Activated T-cell treated with anti-CD3 and anti-CD28 coated beads, Interleukin-2, amount 50 U/mL, for 48 hours (primary cell): Measurements from ENCODE around the gene IFITM10.

Experiments
- DNase-seq, 2 experiments: peaks; one replicate each; pipeline ENCODE4 v3.0.0-alpha.2; 2020

Gene IFITM10

DNA sequence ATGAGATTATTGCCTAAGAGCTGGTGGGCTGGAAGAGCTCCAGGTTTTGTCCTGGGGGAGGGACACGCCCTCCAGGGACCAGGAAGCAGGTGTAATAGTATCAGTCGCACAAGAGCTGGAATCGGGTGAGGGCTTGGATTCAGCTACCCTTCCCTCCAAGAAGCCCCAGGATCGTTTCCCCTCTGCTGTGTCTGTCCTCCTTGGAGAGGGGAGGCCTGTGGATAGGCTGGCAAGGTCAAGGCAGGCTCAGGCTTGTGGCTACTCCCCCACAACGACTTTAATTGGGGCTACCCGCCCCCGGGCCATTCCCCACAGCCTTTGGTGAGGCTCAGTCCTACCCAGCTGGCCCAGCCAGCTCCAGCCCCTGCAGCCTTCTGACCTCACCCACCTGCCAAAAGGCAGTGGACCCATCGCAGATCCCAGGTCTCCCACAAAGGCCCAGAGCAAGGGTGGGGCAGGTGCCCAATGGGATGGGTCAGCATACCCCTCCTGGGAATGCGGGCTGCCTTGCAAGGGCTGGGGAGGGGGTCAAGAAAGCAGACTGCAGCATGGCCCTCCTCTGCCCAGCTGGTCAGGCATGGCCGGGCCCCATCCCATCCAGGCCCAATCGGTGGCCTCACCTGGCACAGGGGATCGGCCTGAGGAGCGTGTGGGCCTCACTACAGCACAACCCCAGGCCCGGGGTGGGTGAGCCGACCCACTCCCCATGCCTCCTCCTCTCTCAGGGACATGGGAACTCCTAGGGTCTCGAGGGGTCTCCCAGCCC, 12.3 kb upstream of the IFITM10 start:
- DNase-seq = no peak

DNA sequence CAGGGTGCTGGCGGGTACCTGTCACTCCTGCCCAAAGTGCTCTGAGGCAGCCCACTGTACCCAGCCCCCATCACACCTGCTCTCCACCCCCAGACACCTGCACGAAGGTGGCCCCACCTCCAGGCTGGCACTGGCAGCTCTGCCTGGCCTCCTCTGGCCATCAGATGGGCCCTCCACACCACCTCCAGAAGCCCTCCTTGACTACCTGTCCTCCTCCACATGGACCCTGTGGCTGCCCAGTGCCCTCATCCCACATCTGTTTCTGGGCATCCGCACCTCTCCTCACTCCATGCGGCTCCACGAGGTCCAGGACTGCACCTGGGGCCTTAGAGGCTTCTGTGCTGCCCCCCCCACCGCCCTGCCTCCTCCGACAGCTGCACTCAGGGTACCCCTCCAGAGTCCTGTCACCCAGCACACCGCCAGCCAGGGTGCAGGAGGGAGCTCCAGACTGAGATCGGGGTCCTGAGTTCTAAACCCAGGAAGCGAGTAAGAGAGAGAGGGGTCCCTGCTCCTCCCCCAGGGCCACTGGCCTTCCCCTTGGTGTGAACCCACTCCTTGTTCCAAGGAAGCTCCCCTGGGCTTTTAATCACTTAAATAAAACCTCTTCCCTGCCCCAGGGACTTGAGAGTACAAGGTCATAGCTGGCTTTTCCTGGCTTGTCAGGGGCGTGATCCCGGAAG, 11.6 kb upstream of the IFITM10 start:
- DNase-seq = no peak

DNA sequence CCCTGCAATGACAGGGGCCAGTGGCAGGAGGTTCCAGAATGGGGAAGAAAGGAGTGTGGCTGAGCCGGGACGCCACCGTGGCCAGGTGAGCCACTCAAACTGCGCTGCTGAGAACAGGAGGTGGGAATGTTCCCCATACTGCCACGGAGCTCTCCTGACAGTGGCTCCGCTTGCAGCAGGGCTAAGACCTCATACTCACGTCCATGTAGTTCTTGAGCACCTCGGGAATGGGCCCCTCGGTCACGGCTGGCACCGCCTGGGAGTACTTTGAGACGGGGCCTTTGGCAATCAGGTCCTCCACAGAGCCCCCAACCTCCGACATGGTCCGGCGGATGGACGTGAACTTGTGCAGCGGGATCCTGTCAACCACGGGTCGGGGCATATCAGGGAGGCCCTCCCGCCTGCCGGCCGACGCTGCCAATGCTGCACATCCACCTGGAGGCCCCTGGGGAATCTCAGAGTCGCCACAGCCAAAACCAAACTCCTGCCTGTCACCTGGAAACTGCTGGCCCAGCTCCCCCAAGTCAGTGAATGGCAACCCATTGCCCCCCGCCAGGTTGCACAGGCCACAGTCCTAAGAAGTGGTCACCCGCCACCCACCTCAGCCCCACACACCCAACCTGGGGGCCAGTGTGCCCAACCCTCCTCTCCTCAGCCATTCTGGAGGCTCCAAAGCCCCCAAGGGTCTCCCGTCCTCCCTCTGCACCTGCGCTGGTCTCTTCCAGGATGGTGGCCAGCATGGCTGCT, 10.9 kb upstream of the IFITM10 start:
- DNase-seq = no peak

DNA sequence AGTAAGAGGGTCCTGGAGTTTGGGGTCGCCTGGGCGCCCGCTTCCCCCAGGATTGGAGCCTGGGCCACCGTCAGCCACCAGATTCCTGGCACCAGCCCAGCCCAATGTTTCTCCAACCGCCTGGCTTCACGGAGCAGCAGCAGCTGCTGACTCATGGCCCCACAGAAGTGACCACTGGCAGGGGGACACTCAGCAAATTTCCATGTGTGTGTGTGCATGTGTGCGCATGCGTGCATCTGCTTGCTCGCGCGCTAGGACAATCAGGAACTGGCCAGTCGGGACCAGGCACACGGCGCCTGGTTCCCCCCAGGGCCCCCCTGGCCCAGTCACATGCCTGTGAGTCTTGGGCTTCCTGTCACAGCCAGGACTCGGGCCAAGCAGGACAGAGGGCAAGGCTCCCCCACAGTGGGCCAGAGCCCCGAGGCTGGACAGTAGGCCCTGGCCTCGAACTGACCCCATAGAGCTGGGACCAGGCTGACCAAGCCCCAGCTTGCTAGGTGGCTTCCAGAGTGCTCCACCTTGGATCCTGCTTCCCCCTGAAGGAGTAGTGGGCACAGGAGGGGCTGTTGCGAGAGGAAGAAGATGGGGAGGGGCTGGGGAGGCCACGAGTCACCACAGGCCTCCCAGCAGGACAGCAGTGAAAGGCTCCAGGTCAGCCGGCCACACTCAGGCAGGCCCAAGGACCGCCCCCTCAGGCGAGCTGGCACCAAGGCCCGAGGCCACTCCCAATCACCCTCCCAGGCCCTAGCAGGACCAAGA, 10.1 kb upstream of the IFITM10 start:
- DNase-seq = no peak

DNA sequence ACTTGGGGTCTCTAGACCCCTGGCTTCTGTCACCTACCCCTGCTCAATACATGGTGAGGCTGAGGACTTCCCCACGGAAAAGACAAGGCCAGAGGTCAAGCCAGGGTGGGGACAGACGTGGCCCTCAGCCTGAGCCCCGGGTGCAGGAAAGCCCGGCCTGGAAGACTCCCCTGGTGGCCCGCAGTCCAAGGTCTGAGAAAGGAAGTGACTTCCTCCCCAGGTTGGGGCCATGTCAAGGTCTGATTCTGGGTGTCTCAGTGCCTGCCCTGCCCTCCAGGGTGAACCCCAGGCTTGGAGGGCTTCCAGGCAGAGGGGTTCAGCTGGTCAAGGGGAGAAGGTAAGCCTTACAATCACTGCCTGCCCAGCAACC, 9.4 kb upstream of the IFITM10 start:
- no peak for DNase-seq

DNA sequence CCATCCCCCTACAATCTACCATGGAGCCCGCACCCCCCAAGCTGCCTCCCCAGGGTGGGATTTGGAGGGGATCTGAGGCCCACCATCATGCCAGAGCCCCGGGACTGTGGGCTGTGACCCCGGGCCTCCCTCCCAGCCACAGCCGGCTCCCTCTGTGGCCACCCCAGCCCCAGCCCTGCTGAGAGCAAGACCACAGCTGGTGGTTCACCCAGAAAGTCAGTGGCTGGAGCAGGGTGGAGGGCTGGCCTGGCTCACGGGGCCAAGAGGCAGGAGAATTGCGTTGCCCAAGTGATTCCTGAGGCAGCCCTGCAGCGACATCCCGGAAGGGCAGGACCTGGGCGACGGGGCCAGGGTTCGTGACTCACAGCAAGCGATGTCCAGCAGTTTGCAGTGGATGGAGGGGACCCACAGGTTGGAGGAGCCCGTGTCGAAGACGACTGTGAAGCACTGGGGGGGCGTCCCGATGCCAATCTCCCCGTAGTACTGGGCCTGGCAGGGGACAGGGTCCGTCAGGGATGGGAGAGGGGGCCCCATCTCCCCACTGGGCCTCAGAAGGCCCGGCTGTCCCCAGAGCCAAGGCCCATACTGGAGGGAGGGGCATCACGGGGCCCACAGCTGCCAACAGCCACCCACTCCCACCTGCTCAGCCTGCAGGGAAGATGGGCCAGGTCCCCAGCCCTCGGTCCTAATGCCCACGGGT, 8.9 kb upstream of the IFITM10 start:
- no peak for DNase-seq

DNA sequence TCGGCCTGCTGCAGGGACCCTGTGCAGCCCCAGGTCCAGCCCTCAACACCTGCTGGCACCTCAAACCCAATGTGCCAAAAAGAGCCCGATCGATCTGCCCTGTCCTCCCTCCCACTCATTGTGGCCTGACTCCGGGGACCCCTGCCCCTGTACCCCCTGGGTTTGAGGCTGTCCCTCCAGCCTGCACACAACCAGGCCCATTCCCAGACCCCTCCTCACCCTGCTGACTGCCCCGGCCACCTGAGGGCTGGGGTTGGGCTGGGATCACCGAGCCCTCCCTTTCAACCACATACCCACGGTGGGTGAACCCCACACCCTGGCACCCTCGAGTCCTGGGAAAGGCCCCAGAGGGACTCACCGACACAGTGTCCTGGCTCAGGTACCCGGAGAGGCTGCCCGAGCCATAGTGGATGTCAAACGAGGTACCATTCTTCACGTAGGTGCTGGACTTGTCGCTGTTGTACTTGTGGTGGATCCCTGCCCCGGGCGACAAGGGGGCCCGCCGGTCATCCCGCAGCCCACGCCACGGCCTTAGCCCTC, 8.3 kb upstream of the IFITM10 start:
- no peak for DNase-seq

DNA sequence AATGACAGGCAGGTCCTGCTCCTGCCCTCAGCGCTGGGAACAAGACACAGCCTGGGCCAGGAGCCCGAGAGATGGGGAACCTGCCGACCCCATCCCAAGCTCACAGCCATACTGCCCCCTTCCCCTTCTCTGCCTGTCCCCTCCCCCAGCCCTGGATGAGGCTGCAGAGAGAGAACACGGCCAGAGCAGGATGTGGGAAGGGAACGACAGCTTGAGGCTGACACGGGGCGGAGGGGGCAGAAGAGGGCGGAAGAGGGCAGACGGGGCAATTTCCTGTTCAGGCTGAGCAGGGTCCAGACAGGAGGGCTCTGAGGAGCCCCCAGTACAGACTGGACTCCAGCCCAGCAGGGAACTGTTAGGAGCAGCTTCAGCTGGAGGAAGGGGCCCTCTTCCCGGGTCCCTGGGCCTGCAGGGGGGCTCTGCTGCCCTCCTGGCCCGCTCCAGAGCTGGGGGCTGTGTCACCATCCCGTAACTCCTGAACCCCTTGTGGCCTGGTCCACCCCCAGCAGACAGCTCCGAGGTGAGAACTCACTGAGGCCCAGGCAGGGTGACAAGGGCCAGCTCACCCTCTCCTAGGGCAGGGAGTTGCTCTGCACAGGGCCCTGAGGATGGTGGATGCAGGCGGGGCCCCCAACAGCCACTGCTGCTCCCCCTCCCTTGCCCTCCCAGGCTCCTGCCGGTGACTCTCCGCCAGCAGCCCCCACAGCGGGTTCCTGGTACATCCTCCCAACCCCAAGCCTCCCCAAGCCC, 7.6 kb upstream of the IFITM10 start:
- peak; percentile 72 to 74 for DNase-seq

DNA sequence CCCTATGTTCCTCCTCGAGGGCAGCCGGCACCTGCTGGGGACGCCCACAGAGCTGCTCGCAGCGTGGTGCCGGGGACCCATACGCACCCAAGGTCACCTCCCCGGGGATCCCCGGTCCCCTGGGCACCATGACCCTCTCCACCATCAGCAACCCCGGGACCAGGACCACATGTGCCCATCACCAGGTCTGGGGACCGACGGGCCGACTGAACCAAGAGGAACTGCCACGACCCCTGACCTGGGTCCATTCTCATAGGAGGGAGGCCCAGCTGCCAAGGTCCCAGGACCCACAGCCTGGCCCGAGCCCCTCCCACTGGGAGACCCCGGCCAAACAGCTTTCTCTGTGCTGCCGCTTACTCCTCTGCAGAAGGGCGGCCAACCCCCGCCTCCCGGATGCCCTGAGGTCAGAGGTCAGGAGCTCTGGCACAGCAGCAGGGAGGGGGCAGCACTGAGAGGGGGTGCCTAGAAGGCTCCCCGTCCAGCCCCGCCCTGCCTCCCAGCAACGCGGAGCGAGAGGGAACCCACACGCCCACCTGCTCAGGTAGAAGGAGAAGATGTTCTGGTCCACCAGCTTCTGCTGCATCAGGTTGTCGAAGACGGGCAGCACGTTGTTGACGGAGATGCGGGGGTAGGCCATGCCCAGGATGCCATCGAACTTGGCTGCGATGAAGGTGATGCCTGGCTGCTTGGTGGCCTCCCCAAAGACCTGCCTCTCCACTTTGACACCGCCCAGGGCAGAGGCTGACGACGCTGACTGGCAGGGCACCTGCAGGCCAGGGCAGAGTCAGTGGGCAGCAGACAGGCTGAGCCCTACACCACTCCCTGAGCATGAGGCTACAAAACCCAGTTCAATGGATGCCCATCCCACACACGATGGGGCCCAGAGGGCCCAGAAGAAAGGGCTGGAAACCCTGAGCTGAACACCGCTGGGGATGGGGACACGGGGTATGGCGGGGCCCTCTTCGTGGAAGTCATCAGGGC, 6.7 kb upstream of the IFITM10 start:
- DNase-seq = no peak

DNA sequence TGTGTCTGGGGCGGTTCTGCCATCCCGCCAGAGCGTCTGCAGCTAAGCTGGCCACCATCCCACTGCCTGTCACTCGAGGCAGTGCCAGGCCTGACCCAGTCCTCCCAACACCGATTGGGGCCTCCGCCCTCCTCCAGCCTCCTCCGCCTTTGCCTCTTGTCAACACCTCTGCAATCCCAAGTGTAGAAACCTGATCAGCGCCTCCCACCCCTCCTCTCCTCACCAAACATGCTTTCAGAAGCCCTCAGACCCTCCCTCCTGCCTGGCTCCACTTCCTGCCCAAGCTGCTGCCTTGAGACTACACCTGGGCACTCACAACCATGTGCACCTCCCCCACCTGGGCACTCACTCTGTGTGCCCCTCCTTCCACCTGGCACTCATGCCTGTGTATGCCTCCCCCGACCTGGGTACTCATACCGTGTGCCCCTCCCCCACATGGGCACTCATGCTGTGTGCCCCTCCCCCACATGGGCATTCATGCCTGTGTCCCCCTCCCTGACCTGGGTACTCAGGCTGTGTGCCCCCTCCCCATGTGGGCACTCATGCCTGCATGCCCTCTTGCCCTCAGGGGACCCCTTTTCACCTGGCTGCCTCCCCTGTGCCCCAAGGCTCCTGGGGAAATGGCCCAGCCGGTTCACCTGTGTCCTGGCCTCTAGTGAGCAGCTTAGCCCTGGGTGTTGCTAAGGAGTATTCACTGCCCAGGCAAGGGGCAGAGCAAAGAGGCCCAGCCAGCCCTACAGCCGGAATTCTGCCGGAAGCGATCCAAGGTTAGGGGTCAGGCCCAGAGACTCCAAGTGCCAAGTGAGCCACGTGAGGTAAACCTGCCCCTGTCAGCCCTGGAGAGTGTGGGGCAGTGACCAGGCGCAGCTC, 5.5 kb upstream of the IFITM10 start:
- no peak for DNase-seq

DNA sequence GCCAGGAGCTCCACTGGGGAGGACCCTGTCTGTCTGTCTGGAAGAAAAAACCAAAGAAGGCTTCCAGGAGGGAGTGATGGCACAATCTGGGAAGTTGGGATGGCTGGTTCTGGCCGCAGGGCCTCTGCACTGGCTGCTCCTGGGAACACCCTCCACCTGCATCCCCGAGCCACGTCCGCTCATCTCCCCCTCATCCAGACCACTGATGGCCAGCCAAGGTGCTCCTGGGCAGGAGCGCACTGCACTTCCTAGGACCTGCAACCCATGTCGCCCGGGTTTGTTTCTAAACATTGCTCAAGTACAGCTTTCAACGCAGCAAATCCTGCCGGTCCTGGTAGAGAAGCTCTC, 4.9 kb upstream of the IFITM10 start:
- DNase-seq = no peak

DNA sequence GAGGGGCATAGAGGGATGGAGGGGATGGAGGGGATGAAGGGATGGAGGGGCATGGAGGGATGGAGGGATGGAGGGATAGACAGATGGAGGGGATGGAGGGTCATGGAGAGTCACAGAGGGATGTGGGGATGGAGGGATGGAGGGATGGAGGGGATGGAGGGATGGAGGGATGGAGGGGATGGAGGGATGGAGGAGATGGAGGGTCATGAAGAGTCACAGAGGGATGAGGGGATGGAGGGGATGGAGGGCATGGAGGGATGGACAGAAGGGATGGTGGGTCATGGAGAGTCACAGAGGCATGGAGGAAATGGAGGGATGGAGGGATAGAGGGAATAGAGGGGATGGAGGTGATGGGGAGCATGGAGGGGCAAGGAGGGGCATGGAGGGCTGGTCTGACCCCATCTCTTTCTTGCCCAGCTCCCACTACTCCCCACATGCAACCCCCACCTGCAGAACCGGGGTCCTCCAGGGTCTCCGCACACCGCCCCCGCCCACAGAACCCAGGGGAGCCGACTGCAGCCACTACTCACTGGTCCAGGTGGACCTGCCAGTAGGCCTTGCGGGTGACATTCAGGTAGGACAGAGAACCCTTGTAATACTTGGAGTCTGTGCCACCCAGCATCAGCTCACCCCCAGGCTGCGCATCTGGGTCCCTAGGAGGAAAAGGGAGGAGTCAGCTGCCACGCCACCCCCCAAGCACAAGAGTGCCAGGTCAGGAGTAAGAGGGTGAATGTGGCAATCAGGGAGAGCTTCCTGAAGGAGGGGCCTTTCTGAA, 4.2 kb upstream of the IFITM10 start:
- DNase-seq = no peak

DNA sequence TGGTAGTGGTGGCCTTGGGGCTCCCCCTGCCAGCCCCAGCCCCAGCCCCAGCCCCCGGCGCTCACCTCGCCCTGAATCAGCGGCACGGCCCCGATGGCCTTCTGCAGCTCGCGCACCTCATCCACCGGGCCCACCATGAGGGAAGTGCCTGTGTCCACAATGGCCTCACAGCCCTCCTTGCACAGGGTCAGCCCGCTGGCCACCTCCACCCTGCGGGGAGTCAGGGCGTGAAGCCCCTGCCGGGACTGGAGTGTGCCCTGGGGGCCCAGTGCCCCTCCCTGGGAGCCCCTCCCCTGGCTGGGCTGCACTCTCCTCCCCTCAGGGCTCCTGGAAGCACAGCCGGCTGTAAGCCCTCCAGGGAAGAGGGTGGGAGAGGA, 3.5 kb upstream of the IFITM10 start:
- no peak for DNase-seq

DNA sequence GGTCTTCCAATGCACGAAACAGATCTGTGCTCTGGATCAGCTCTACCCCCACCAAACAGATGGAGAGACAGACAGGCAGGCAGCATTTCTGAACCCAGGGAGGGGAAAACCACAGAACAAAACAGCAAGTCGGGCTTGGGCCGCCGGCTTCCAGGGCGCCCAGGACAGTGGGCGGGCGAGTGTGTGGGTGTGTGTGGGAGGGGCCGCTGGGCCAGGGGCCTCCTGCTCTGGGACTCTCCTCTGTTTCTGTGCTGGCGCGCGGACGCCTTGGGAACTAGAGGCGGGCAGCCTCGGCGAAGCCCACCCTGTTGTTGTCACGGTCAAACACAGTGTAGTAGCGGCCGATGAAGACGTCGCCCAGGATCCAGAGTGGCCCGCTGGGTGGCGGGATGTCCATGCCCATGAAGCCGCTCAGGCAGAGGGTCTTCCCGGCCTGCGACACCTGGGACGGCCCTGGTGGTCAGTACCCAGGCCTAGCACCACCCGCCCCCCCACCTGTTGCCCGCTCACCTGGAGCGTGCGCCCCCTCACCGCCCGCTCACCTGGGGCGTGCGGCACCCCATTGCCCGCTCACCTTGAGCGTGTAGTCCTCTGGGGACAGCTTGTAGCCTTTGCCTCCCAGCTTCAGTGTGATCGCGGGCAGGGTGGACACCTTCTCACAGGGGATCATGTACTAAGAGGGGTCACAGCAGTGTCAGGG, 3.0 kb upstream of the IFITM10 start:
- DNase-seq = no peak

DNA sequence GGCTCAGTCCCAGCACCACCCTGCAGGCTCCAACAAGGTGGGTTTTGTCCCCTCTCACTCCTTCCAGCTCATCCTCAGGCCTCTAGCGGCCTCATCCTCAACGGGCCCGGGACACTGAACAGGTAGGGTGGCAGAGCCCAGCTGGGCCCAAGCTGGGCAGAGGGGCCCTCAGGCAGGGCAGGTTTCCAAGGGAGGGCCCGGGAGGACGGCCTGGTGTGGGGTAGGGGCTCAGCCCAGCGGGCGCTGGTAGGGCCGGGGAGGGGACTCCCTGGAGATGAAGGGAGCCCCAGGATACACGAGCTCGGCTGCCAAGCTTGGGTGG, 2.5 kb upstream of the IFITM10 start:
- DNase-seq = no peak

DNA sequence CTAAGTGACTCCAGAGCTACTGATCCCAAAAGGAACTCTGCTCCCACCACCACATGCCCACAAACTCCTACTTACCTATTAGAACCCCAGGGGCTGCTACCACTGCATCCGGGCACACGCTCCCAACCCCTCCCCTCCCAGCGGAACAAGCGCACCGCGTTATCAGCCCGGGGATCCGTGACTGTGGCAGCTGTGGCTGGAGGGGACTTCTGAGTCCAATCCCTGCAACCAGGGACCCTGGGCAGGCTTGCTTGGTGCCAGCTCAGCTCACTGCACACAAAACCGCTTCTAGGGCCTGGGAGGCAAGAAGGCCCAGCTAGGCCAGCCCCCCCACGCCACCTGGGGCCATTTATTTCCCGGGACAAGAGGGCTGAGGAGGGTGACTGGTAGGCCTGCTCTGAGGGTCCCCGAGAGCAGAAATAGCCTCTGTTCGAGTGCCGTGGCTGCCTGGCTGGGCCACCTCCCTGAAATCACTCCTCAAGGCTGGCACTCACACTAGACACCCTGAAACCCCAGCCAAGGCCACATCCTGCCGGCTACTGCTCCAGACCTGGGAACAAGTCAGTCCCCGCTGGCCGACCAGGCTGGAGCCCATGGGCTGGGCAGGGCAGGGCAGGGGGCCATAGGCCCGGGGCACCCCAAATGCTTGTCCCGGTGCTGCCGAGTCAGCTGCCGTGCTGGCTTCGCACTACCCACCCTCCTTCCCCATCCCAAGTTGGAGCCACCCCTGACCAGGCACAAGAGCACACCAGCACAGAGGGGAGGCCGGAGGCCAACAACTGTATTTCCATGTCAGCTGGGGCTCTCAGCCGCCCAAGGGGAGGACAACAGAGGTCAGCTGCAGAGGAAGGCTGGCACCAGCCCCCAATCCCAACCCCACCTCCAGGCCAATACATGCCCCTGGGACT, 1.9 kb upstream of the IFITM10 start:
- no peak for DNase-seq

DNA sequence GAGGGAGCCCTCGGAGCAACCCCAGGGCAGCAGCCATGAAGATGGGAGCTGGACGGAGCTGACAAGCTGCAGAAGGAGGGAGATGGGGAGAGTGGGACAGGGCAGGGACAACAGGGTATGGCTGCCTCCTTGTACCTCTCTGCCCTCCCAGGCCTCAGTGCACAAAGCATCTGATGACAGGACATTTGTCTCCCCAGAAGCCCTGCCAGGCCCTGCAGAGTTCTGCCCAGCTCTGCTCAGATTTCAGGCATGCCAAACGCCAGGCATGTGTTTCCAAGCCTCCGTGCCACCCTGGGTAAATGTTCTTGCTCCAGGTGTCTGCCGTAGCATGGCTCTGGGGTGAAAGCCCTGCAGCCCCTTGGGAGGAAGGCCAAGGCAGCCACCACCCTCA, 1.1 kb upstream of the IFITM10 start:
- DNase-seq = no peak
